RWPE2 (cell line): ENCODE measurements around the gene VDAC2.

Source experiments
- ATAC-seq: fragments of 200-7000 bp; cut with Tn5 transposase; 3 replicates; pipeline ENCODE4 v1.9.1; 2021; ENCODE audit warnings: low read depth
- DNase-seq: peaks from one replicate; pipeline ENCODE4 v3.0.0-alpha.2; 2020; ENCODE audit warnings: low spot score
- H3K27ac ChIP-seq: fragments of 450-650 bp; 2 replicates; pipeline ENCODE4 v1.5.1; 2017; ENCODE audit warnings: mild to moderate bottlenecking; ENCODE audit not compliant: poor library complexity, severe bottlenecking
- H3K27me3 ChIP-seq: fragments of 250-450 bp; sonication (Bioruptor Pico); 2 replicates; pipeline ENCODE4 v1.5.1; 2021; ENCODE audit warnings: mild to moderate bottlenecking, moderate library complexity; ENCODE audit not compliant: insufficient read depth, poor library complexity, severe bottlenecking
- H3K36me3 ChIP-seq: fragments of 250-450 bp; sonication (Bioruptor Pico); 2 replicates; pipeline ENCODE4 v1.5.1; 2020; ENCODE audit warnings: low read depth, mild to moderate bottlenecking, moderate library complexity
- H3K4me1 ChIP-seq: fragments of 250-450 bp; sonication (Bioruptor Pico); 2 replicates; pipeline ENCODE4 v1.5.1; 2021; ENCODE audit warnings: mild to moderate bottlenecking, moderate library complexity; ENCODE audit not compliant: insufficient read depth, poor library complexity, severe bottlenecking
- H3K4me3 ChIP-seq: fragments of 250-450 bp; sonication (Bioruptor Pico); 2 replicates; pipeline ENCODE4 v1.5.1; 2021; ENCODE audit warnings: mild to moderate bottlenecking, moderate library complexity; ENCODE audit not compliant: severe bottlenecking
- H3K9me3 ChIP-seq: fragments of 250-450 bp; sonication (Bioruptor Pico); 2 replicates; pipeline ENCODE4 v1.5.1; 2021; ENCODE audit warnings: mild to moderate bottlenecking, moderate library complexity; ENCODE audit not compliant: severe bottlenecking
- CTCF ChIP-seq: fragments of 450-650 bp; IDR thresholded peaks from one replicate; pipeline ENCODE4 v1.5.1; 2017; ENCODE audit warnings: mild to moderate bottlenecking, moderate library complexity; ENCODE audit not compliant: poor library complexity, severe bottlenecking

The VDAC2 gene

GRCh38 chr10:75231672-75232581, 21.3 kb downstream of the VDAC2 start:
- Histone ChIP-seq H3K27me3 (no peaks in the 10 kb centered on the region), H3K27ac (peak overlapping the region; percentile 90), H3K4me1 (peaks cover 22% of the 10 kb centered on the region), H3K36me3 (peaks cover 60% of the 10 kb centered on the region), H3K4me3 (no peak overlapping the region), H3K9me3 (no peaks in the 10 kb centered on the region)
- ATAC-seq: no peak
- DNase-seq: no peak
- TF ChIP-seq CTCF: no peak

GRCh38 chr10:75233444-75234016, 22.9 kb downstream of the VDAC2 start:
- no peak for DNase-seq
- Histone ChIP-seq H3K27ac (peak overlapping the region; percentile 90), H3K9me3 (no peaks in the 10 kb centered on the region), H3K4me3 (peak overlapping the region; percentile 40), H3K27me3 (no peaks in the 10 kb centered on the region), H3K4me1 (peaks cover 19% of the 10 kb centered on the region), H3K36me3 (peaks cover 51% of the 10 kb centered on the region)
- ATAC-seq: no peak
- TF ChIP-seq CTCF: no peak

- no peak for TF ChIP-seq CTCF
- DNase-seq (peak; percentile 96), ATAC-seq (peak; percentile 66)
- peaks cover 15% of the 10 kb centered on the region for H3K4me1 ChIP-seq
- no peaks in the 10 kb centered on the region for H3K27me3 ChIP-seq
- peak overlapping the region; percentile 90 for H3K27ac ChIP-seq
- no peaks in the 10 kb centered on the region for H3K9me3 ChIP-seq
- peak overlapping the region; percentile 40 for H3K4me3 ChIP-seq
- H3K36me3 ChIP-seq: peaks cover 47% of the 10 kb centered on the region
Measured at GRCh38 chr10:75234017-75234682, 23.6 kb downstream of the VDAC2 start.

- no peak for DNase-seq
- TF ChIP-seq CTCF: no peak
- Histone ChIP-seq H3K27ac (peak overlapping the region; percentile 90), H3K9me3 (no peaks in the 10 kb centered on the region), H3K36me3 (peaks cover 40% of the 10 kb centered on the region), H3K27me3 (no peaks in the 10 kb centered on the region), H3K4me3 (peak overlapping the region; percentile 40), H3K4me1 (peaks cover 14% of the 10 kb centered on the region)
- ATAC-seq: peak; percentile 1; the same call in 2 of the 3 replicates
Measured at GRCh38 chr10:75234683-75235374, 24.2 kb downstream of the VDAC2 start.
